Epithelial cell of proximal tubule (primary cell): ENCODE measurements around the gene LAPTM5. TPM values are rescaled to one million over a fixed set of nuclear protein-coding genes. Genes with fewer than 3 reads are reported as not detected.

ENCODE experiments used
- DNase-seq: peaks from one replicate; pipeline ENCODE4 v3.0.0-alpha.2; 2011; ENCODE audit warnings: low read depth
- H3K4me3 ChIP-seq: 2 replicates; pipeline ENCODE4 v1.5.1; 2011; ENCODE audit warnings: low read depth, mild to moderate bottlenecking, low read length
- CTCF ChIP-seq: conservative IDR thresholded peaks from 2 replicates; pipeline ENCODE4 v1.5.1; 2012; ENCODE audit warnings: low read depth, mild to moderate bottlenecking, low read length
- total RNA-seq: library from RNA; depleted of rRNA; stranded (reverse); fragments of >200 nt; gene quantifications from 2 replicates; pipeline ENCODE4 v1.2.3, GENCODE V29; 2015

Gene LAPTM5
- 2.2 and 2.4 TPM in 2 replicates for total RNA-seq

GRCh38 chr1:30757352-30758120, at the start of gene LAPTM5:
Gene LAPTM5, minus strand, starts transcription at chr1:30757774. Its CDS starts 29 bp downstream, at chr1:30757745.
- no peak within 1 kb of the TSS for H3K4me3 ChIP-seq
- no peak for DNase-seq
- TF ChIP-seq CTCF, result no peak

- no peak for DNase-seq
- no peak overlapping the region for H3K4me3 ChIP-seq
- TF ChIP-seq CTCF, result no peak
Measured at GRCh38 chr1:30806381-30807317, 49.1 kb upstream of the LAPTM5 start.

- H3K4me3 ChIP-seq, result no peak overlapping the region
- TF ChIP-seq CTCF, result no peak
- no peak for DNase-seq
Measured at GRCh38 chr1:30805304-30806003, 47.9 kb upstream of the LAPTM5 start.

- no peak overlapping the region for H3K4me3 ChIP-seq
- no peak for TF ChIP-seq CTCF
- no peak for DNase-seq
Measured at GRCh38 chr1:30804822-30805221, 47.2 kb upstream of the LAPTM5 start.

GRCh38 chr1:30804352-30804751, 46.8 kb upstream of the LAPTM5 start:
- DNase-seq, result no peak
- TF ChIP-seq CTCF, result no peak
- H3K4me3 ChIP-seq, result no peak overlapping the region

- no peak for TF ChIP-seq CTCF
- no peak for DNase-seq
- H3K4me3 ChIP-seq, result no peak overlapping the region
Measured at GRCh38 chr1:30803562-30803961, 46.0 kb upstream of the LAPTM5 start.
